Measurements from ENCODE around the gene HERPUD1.
A peak's percentile ranks its signal among the peaks of the same experiment; 100 is the strongest.
"Not testable (repeated sequence)": the region's sequence is repeated elsewhere in the genome, so short reads cannot be mapped to it uniquely, and the experiment has no call there.

HERPUD1 gene, protein sequence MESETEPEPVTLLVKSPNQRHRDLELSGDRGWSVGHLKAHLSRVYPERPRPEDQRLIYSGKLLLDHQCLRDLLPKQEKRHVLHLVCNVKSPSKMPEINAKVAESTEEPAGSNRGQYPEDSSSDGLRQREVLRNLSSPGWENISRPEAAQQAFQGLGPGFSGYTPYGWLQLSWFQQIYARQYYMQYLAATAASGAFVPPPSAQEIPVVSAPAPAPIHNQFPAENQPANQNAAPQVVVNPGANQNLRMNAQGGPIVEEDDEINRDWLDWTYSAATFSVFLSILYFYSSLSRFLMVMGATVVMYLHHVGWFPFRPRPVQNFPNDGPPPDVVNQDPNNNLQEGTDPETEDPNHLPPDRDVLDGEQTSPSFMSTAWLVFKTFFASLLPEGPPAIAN

DNA sequence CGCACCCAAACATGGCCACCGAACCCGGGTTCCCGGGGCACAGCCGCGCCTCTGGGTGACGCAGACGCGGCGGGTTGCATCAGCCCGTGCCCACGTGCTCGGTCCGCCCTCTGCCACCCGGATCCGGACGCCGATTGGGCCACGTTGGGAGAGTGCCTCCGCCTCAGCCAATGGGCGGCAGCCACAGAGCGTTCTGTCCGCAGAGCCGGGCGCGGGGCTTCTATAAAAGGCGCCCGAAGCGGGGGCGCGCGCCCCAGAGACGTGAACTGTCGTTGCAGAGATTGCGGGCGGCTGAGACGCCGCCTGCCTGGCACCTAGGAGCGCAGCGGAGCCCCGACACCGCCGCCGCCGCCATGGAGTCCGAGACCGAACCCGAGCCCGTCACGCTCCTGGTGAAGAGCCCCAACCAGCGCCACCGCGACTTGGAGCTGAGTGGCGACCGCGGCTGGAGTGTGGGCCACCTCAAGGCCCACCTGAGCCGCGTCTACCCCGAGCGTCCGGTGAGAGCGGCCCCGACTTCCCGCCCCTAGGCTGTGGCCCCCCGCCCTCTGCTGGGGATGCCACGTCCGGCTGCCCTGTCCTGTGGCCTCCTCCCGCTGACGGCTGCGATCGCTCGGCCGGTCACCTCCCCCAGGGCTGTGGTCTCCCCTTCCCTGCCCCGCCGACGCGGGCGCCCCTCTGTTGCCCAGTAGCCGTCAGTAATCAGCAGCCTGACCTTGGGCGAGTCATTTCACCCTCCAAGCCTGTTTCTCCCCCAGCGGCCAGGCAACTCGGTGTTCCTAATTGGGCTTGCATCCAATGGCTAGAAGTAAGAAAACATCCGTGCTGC, at the start of gene HERPUD1:
HERPUD1 (plus strand) TSS at position 251 of the 829 bp plus-strand sequence; CDS start at position 354, 103 bp downstream.
- DNase-seq (ENCODE audit: low read depth) = peak; percentile 95

- no peak for DNase-seq (ENCODE audit: low read depth)
Observed at GRCh38 chr16:56883586-56883985, 48.4 kb upstream of the HERPUD1 start.

DNA sequence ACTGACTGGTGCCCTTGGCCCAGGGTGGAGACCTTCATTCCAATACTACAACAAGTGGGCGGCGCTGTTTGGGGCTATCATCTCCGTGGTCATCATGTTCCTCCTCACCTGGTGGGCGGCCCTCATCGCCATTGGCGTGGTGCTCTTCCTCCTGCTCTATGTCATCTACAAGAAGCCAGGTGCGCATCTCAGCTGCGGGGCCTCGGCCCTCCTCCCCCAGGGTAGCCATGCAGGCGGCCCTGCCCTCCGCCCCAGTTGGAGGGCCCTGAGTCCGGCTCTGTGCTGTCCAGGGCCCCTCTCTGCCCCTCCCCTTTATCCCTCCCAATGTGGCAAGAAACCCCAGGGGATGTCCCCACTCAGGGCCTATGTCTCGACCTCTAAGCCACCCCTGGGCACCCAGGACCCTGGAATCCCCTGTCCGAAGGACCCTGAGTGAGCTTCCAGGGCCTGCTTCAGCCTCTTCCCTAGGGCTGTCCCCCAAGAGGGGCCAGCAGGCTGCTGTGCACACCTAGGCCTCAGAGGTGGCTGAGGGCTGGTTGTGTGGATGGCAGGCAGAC, 47.8 kb upstream of the HERPUD1 start:
- DNase-seq (ENCODE audit: low read depth) = no peak

DNA sequence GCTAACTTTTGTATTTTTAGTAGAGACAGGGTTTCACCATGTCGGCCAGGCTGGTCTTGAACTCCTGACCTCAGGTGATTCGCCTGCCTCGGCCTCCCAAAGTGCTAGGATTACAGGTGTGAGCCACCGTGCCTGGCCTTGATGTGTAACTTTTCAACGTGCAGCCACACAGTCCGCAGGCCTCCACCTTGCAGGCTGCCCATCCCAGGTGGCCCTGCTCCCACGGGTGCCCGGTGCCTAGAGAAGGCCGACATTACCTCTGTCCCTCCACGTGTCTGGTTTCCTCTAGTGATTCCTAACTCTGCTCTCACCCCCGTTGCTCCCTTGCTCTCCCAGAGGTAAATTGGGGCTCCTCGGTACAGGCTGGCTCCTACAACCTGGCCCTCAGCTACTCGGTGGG, 47.0 kb upstream of the HERPUD1 start:
- DNase-seq (ENCODE audit: low read depth) = not testable (repeated sequence)

- no peak for DNase-seq (ENCODE audit: low read depth)
Observed at GRCh38 chr16:56885446-56886162, 46.3 kb upstream of the HERPUD1 start.

DNA sequence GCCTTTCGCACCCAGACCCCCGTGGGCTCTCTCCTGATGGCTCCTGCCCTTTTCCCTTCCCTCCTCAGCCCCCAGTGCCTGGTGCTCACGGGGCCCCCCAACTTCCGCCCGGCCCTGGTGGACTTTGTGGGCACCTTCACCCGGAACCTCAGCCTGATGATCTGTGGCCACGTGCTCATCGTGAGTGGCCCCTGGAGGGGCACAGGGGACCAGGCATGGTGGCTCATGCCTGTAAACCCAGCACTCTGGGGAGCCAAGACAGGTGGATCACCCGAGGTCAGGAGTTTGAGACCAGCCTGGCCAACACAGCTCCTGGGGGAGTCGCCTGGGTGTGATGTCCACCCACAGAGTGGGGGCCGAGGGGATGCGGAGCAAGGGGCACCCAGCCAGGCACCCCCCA, 45.6 kb upstream of the HERPUD1 start:
- DNase-seq (ENCODE audit: low read depth) = no peak

DNA sequence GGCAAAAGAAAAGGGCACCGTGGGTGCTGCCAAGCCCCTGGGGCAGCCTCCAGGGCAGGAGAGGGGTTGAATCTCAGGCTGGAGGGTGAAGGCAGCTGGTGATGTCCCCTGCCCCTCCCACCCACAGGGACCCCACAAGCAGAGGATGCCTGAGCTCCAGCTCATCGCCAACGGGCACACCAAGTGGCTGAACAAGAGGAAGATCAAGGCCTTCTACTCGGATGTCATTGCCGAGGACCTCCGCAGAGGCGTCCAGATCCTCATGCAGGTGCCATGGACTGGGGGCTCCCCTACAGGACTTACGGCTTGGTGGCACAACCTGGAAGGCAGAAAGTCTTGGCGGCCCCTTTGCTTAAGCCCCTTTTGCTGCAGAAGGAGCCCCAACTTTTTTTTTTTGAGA, 45.1 kb upstream of the HERPUD1 start:
- DNase-seq (ENCODE audit: low read depth) = no peak

- DNase-seq (ENCODE audit: low read depth) = no peak
Observed at GRCh38 chr16:56888806-56889205, 43.1 kb upstream of the HERPUD1 start.

- no peak for DNase-seq (ENCODE audit: low read depth)
Observed at GRCh38 chr16:56889206-56889605, 42.7 kb upstream of the HERPUD1 start.

- DNase-seq (ENCODE audit: low read depth) = no peak
Observed at GRCh38 chr16:56891685-56892084, 40.3 kb upstream of the HERPUD1 start.

DNA sequence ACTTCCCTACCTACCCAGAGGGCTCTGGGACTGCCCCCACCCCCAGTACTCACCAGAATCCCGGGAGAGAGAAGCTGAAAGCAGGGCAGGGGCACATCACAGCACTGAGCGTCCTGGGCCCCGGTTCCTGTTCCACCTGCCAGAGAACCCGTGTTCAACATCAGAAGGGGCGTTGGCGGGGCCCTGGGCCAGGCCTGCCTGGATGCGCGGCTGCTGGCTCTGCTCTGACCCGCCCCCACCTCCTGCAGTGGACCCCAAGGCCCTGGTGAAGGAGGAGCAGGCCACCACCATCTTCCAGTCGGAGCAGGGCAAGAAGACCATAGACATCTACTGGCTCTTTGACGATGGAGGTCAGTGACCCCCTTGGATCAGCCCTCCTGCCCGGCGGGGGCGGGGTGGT, 39.2 kb upstream of the HERPUD1 start:
- DNase-seq (ENCODE audit: low read depth) = no peak

GRCh38 chr16:56894331-56894917, 37.5 kb upstream of the HERPUD1 start:
- DNase-seq (ENCODE audit: low read depth) = no peak

DNA sequence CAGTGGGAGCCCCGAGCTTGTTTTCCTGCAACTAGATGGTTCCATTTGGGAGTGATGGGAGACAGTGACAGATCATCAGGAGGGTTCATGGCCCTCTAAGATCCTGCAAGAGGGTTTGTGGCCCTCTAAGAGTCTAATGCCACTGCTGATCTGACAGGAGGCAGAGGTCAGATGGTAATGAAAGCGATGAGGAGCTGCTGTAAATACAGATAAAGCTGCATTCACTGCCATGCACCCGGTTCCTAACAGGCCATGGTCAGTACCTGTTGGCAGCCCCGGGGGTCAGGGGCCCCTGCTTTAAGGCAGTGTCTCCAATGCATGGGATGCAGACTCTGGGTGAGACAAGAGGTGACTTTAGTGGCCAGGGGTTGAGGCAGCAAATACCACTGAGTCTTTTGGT, 36.1 kb upstream of the HERPUD1 start:
- no peak for DNase-seq (ENCODE audit: low read depth)

DNA sequence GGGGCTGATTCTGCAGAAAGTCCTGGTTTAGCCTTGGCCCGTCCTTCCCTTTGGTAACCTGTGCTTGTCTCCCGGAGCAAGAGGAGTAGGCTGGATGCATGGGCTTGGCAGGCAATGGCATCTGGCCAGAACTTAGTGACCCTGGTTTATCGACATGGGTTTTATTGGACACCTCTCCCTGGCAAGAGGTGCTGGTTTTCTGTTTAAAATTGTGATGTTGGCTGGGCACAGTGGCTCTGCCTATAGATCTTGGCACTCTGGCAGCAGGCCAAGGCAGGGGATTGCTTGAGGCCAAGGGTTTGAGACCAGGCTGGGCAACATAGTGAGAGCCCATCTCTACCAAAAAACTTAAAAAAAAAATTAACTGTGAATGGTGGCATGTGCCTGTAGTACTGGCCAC, 35.7 kb upstream of the HERPUD1 start:
- DNase-seq (ENCODE audit: low read depth) = no peak

DNA sequence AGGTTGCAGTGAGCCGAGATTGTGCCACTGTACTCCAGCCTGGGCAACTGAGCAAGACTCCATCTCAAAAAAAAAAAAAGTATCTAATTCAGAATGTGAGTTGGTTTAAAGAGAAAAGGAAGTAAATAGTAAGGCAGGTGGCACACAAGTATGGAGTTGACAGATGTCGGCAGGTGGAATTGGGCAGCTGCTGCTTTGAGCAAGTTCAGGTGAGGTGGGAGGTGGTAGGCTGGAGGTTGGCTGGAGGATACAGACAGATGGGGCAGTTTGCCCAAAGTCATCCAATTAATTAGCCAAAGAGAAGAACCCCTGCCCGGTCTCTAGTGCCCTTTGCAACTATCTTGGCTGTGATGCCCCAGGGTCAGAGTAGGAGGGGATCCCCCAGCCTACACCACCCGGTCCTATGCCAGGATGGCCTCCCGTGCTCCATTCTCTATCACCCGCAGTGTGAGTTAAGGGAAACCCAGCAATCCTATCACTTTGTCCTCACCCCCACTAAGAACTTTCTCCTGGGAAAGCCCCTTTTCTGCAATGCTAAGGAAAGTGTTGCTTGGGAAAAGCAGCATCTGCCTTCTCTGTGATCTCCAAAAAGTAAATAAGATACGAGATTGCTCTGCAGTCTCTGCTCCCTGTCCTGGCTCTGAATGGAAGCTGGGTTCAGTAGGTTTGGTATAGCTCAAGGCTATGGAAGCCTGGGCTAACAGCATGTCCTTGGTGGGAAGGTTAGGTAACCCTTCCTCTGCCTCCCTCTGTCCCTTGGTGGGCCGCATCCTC, 34.7 kb upstream of the HERPUD1 start:
- DNase-seq (ENCODE audit: low read depth) = no peak

- no peak for DNase-seq (ENCODE audit: low read depth)
Observed at GRCh38 chr16:56898847-56899246, 33.1 kb upstream of the HERPUD1 start.

- no peak for DNase-seq (ENCODE audit: low read depth)
Observed at GRCh38 chr16:56903866-56904265, 28.1 kb upstream of the HERPUD1 start.

GRCh38 chr16:56907401-56907800, 24.5 kb upstream of the HERPUD1 start:
- no peak for DNase-seq (ENCODE audit: low read depth)

- DNase-seq (ENCODE audit: low read depth) = no peak
Observed at GRCh38 chr16:56909527-56909979, 22.4 kb upstream of the HERPUD1 start.

GRCh38 chr16:56910112-56910511, 21.8 kb upstream of the HERPUD1 start:
- no peak for DNase-seq (ENCODE audit: low read depth)

Data from stimulated activated CD8-positive, alpha-beta memory T cell treated with anti-CD3 and anti-CD28 coated beads, Interleukin-15, amount 100 ng/mL, for 1 hour (primary cell).